ENCODE measurements around the gene FBXW5. TPM values are rescaled to one million over a fixed set of nuclear protein-coding genes. Genes with fewer than 3 reads are reported as not detected.

The FBXW5 gene
- total RNA-seq, 1 donor from 2014 or later: 81.5 TPM

- Mint-ChIP-seq H3K27me3 (no peaks in the 10 kb centered on the region), H3K9me3 (no peaks in the 10 kb centered on the region), H3K4me3 (peak overlapping the region; percentile 80), H3K27ac (peak overlapping the region; percentile 63), H3K36me3 (ENCODE audit: low read depth) (peaks cover 33% of the 10 kb centered on the region), H3K4me1 (peaks cover 9% of the 10 kb centered on the region)
- ATAC-seq (ENCODE audit: low read depth) (peak; percentile 47), DNase-seq (no peak)
- intact Hi-C loops (cut with micrococcal nuclease): loop anchor here (1.0 to 10.0 kb wide), 8 partner anchors 42 to 281 kb away; partner anchors contain the start of genes AJM1, CYSRT1, PAXX and PHPT1
- POLR2A ChIA-PET: interaction anchor here (0.6 to 1.7 kb wide), 9 partner anchors 42 to 479 kb away, joined by 3 to 9 read pairs (median 4); partner anchors contain the start of genes EDF1, EXD3, NOXA1 and PAXX
- TF ChIP-seq CTCF (IDR thresholded peaks at IDR 0.05): no peak
- CTCF ChIA-PET: interaction anchor here (1.2 to 1.5 kb wide), 3 partner anchors 42 to 100 kb away, joined by 3 to 6 read pairs (median 6); no protein-coding TSS in a partner anchor
Observed at GRCh38 chr9:136944212-136944518, 373 bp downstream of the FBXW5 start.

DNA sequence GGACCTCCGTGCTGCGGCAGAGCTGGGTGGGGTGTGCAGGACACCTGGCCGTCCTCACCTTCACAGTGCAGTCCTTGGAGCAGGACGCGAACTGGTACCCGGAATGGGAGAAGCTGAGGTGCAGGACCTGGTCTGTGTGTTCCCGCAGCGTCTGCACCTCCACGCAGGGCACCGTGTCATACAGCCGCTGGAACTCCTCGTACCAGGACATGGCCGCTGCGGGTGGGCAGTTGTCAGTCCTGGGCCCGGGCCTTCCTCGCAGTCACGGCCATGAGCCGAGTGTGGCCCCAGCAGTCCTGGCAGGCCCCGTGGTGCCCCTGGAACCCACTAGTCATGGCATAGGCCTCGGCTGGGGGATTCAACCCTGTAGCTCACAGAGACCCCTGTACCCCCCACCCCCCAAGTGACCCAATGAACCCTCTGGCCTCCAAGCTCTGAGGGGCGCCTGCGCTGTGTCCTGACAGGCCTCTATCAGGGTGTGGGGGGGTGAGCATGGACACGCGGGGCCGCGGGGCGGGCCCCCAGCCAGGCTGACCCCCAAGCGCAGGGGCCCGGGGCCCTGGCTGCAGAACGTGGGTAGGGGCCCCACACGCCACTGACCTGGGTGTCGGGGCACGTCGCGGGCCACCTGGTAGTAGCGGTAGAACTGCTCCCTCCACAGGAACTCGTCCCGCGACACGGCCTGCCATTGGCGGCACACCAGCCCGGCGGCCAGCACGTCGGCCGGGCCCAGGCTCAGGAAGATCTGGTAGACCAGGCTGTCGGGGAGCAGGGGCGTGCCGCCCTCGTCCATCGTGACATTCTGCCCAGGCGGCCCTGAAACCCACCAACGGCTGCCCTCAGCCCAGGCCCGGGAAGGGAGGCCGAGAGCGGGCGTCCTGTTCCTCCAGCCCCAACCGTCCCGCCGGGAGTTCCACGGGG, 987 bp downstream of the FBXW5 start:
- peak; percentile 3 for ATAC-seq (ENCODE audit: low read depth)
- no peak for TF ChIP-seq CTCF (IDR thresholded peaks at IDR 0.05)
- no peaks in the 10 kb centered on the region for H3K9me3 Mint-ChIP-seq
- H3K36me3 Mint-ChIP-seq (ENCODE audit: low read depth): peaks cover 38% of the 10 kb centered on the region
- intact Hi-C loops (cut with micrococcal nuclease): loop anchor here (1.0 to 10.0 kb wide), 8 partner anchors 41 to 281 kb away; partner anchors contain the start of genes AJM1, CYSRT1, PAXX and PHPT1
- peaks cover 9% of the 10 kb centered on the region for H3K4me1 Mint-ChIP-seq
- DNase-seq: no peak
- peak overlapping the region; percentile 80 for H3K4me3 Mint-ChIP-seq
- H3K27me3 Mint-ChIP-seq: no peaks in the 10 kb centered on the region
- POLR2A ChIA-PET: interaction anchor here (0.6 to 1.7 kb wide), 10 partner anchors 41 to 479 kb away, joined by 3 to 9 read pairs (median 4); partner anchors contain the start of genes EDF1, EXD3, NOXA1 and PAXX
- CTCF ChIA-PET: interaction anchor here (1.3 to 1.5 kb wide), 2 partner anchors 42 to 92 kb away, joined by 6 read pairs; no protein-coding TSS in a partner anchor
- peak overlapping the region; percentile 63 for H3K27ac Mint-ChIP-seq

- Mint-ChIP-seq H3K27ac (no peak overlapping the region), H3K4me3 (peak overlapping the region; percentile 72), H3K36me3 (ENCODE audit: low read depth) (peaks cover 42% of the 10 kb centered on the region), H3K27me3 (no peaks in the 10 kb centered on the region), H3K4me1 (peaks cover 9% of the 10 kb centered on the region), H3K9me3 (no peaks in the 10 kb centered on the region)
- intact Hi-C loops (cut with micrococcal nuclease): loop anchor here (10.0 kb wide), 1 partner anchor 282 kb away; the partner anchor contains the start of genes CYSRT1, RNF208 and RNF224
- no peak for DNase-seq
- no peak for TF ChIP-seq CTCF (IDR thresholded peaks at IDR 0.05)
- ChIA-PET CTCF (no interaction called here), POLR2A (interaction anchor here (0.6 to 1.7 kb wide), 3 partner anchors 41 to 480 kb away, joined by 3 to 9 read pairs (median 4); partner anchors contain the start of genes EXD3, NOXA1 and TRAF2)
- no peak for ATAC-seq (ENCODE audit: low read depth)
Observed at GRCh38 chr9:136942881-136943230, 1.7 kb downstream of the FBXW5 start.

DNA sequence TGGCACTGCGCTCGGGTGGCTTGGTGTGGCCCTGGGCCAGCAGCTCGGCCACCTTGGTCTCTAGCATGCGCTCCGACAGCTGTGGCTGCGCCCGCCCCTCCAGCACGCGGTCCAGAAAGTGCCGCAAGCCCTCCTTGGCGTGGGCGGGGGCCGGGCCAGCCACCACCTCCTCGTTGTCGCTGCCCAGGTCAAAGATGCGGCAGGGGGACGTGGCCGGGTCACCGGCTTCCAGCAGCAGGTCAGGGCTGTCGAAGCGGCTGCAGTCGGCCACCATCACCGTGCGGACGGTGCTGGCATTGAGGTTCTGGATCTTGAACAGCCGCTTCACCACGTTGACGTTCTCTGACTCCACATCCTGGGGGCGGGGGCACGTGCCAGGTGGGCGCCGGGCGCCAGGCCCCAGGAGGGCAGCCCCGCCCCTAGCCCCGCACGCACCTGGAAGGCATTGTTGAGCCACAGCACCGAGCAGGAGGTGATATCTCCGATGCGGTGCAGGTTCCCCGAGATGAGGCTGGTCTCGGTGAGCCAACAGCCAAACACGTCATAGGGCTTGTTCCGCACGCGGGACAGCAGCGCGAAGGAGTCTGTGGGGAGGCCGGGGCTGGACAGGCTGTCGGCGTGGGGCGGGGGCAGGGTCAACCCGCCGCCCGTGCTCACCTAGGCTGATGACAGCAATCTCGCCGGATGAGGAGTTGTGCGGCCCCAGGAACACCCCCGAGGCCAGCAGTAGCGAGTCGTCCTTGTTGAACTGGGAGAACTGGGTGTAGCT, 2.2 kb downstream of the FBXW5 start:
- Mint-ChIP-seq H3K36me3 (ENCODE audit: low read depth) (peaks cover 43% of the 10 kb centered on the region), H3K4me1 (peaks cover 9% of the 10 kb centered on the region), H3K9me3 (no peaks in the 10 kb centered on the region), H3K4me3 (peak overlapping the region; percentile 57), H3K27me3 (no peaks in the 10 kb centered on the region), H3K27ac (no peak overlapping the region)
- no peak for ATAC-seq (ENCODE audit: low read depth)
- TF ChIP-seq CTCF (IDR thresholded peaks at IDR 0.05): no peak
- ChIA-PET POLR2A (no interaction called here), CTCF (no interaction called here)
- DNase-seq: no peak
- intact Hi-C loops (cut with micrococcal nuclease): loop anchor here (10.0 kb wide), 1 partner anchor 283 kb away; the partner anchor contains the start of genes CYSRT1, RNF208 and RNF224
